ENCODE data around the gene ANLN. TPM values are rescaled to one million over a fixed set of nuclear protein-coding genes. Genes with fewer than 3 reads are reported as not detected.

The ANLN gene
- total RNA-seq, 1 experiment from 2014 or later = 78.9 TPM

DNA sequence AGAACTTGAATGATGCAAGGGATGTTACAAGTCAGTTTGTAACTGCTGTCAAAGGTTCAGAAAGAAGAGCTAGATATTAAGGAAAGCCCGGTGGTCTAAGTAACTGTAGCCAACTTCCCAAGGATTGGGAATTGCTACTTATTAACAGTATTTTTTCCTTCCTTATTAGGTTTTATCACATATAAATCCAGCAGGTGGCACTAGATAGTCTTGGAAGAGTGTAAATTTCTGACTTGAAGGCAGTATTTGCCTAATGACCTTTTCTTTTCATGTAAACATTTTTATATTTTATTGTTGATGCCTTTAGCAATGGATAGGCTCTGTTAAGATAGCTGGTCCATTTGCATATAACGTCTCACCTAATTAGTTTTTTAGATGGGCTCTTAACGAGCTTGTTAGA lies 51.2 kb downstream of the ANLN start:
- H3K14ac ChIP-seq (ENCODE audit: insufficient read depth, low read length) = no peak overlapping the region
- H4K8ac ChIP-seq (replicated peaks; ENCODE audit: insufficient read length, low read depth, low read length) = no peak overlapping the region
- H4K5ac ChIP-seq (ENCODE audit: insufficient read length, low read depth, low read length) = no peak overlapping the region
- no peak overlapping the region for H4K91ac ChIP-seq (ENCODE audit: insufficient read length, low read depth, low read length)
- no peaks in the 10 kb centered on the region for H3K23me2 ChIP-seq (ENCODE audit: insufficient read length, low read depth, low read length, poor library complexity, severe bottlenecking)
- no peak overlapping the region for H2BK5ac ChIP-seq (ENCODE audit: insufficient read length, low read length)
- H2BK120ac ChIP-seq (ENCODE audit: low read depth, low read length, poor library complexity, severe bottlenecking) = no peak overlapping the region
- H3K4me1 ChIP-seq (ENCODE audit: insufficient read depth, low read length) = no peaks in the 10 kb centered on the region; the same call in 1 of the 2 replicates
- Mint-ChIP-seq H3K36me3 (ENCODE audit: insufficient read depth in 1 of 3, low read depth in 3 of 3) (peaks cover 10 to 22% (median 22%) of the 10 kb centered on the region in 3 experiments), H3K27ac (no peak overlapping the region), H3K27me3 (ENCODE audit: low read depth) (no peaks in the 10 kb centered on the region), H3K4me1 (no peaks in the 10 kb centered on the region), H3K4me3 (no peak overlapping the region), H3K9me3 (no peaks in the 10 kb centered on the region)
- no peak for DNase-seq
- TF ChIP-seq, protein P1, sequence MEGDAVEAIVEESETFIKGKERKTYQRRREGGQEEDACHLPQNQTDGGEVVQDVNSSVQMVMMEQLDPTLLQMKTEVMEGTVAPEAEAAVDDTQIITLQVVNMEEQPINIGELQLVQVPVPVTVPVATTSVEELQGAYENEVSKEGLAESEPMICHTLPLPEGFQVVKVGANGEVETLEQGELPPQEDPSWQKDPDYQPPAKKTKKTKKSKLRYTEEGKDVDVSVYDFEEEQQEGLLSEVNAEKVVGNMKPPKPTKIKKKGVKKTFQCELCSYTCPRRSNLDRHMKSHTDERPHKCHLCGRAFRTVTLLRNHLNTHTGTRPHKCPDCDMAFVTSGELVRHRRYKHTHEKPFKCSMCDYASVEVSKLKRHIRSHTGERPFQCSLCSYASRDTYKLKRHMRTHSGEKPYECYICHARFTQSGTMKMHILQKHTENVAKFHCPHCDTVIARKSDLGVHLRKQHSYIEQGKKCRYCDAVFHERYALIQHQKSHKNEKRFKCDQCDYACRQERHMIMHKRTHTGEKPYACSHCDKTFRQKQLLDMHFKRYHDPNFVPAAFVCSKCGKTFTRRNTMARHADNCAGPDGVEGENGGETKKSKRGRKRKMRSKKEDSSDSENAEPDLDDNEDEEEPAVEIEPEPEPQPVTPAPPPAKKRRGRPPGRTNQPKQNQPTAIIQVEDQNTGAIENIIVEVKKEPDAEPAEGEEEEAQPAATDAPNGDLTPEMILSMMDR (conservative IDR thresholded peaks at IDR 0.05) = peak; percentile 63
- no peaks in the 10 kb centered on the region for H4K20me1 ChIP-seq (ENCODE audit: control insufficient read depth, insufficient read depth, insufficient read length)
- whole genome bisulfite sequencing (ENCODE audit: extremely low coverage, insufficient read length, low lambda C conversion rate) = no CpG with 5 or more reads among the region's 3 CpGs
- H3K56ac ChIP-seq (ENCODE audit: insufficient read length, low read depth, low read length) = no peak overlapping the region
- no peak overlapping the region for H2BK12ac ChIP-seq (ENCODE audit: insufficient read length, low read depth, low read length)
- no peaks in the 10 kb centered on the region for H3K79me1 ChIP-seq (ENCODE audit: insufficient read depth, low read depth, low read length, poor library complexity, severe bottlenecking)
- H2BK15ac ChIP-seq (ENCODE audit: low read depth, low read length) = no peak overlapping the region
- no peak overlapping the region for H3K18ac ChIP-seq (ENCODE audit: insufficient read length, low read depth, low read length)
- no peaks in the 10 kb centered on the region for H3K79me2 ChIP-seq (ENCODE audit: insufficient read depth, low read length)
- H3K27me3 ChIP-seq (ENCODE audit: insufficient read depth, low read length) = no peaks in the 10 kb centered on the region
- H2BK20ac ChIP-seq (ENCODE audit: low read depth, low read length, poor library complexity, severe bottlenecking) = no peak overlapping the region
- H2AK5ac ChIP-seq (ENCODE audit: insufficient read length, low read length) = no peak overlapping the region
- no peak overlapping the region for H3K9ac ChIP-seq (ENCODE audit: extremely low read depth, insufficient read length, low read length)
- no peak overlapping the region for H3K27ac ChIP-seq (ENCODE audit: insufficient read length, low read depth, low read length)
- H3T11ph ChIP-seq (ENCODE audit: low read length) = no peak overlapping the region
- H3K4me2 ChIP-seq (ENCODE audit: insufficient read depth, insufficient read length, low read length) = no peak overlapping the region
- H3K9me3 ChIP-seq (ENCODE audit: control insufficient read depth, low read depth, low read length) = no peaks in the 10 kb centered on the region
- no peak overlapping the region for H3K4ac ChIP-seq (ENCODE audit: low read depth, low read length)
- H3K23ac ChIP-seq (ENCODE audit: insufficient read length, low read depth, low read length) = no peak overlapping the region
- no peak overlapping the region for H2AFZ ChIP-seq (ENCODE audit: low read length)

Measured in H9 (cell line).